ENCODE results near the gene POLA2.

POLA2 gene

DNA sequence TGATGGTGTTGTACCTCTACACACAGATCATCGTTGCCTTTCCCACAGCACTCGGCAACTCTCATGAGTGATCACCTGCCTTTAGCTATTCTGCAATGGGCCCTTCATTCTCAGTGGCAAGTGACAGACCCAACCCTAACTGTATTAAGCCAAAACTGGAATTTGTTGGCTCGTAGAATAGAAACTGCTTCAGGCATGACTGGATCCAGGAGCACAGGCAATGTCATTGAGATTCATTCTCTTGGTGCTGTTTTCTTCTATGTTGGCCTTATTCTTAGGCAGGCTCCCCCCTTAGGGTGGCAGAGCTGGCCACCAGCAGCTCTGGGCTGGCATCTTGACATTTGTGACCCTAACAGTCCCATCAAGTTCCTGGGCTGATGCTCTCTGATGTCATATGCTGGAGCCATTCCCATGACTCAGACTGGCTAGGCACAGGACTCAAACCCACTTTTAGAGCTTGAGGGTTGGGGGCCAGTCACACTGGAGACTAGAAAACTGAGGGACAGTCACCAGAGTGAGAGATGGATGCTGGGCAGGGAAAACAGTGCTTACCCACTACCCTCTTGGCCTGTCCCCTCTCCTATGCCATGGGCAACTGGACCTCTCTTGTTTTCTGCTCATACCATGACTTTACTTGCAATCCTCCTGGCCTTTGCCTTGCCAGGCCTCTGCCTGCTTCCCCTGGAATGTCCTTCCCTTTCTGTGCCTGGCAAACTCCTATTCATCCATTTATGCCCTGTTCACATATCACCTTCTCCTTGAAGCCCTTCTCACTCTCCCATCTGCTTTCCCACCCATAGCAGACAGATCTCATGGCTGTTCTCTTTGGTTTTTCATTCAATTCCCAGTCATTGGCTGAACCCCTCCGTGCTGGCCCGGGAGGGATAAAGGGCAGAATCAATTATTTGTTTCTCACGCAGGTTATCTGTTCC is 45.8 kb downstream of the POLA2 start:
- DNase-seq (ENCODE audit: low read depth in 2 of 2) = no peak

DNA sequence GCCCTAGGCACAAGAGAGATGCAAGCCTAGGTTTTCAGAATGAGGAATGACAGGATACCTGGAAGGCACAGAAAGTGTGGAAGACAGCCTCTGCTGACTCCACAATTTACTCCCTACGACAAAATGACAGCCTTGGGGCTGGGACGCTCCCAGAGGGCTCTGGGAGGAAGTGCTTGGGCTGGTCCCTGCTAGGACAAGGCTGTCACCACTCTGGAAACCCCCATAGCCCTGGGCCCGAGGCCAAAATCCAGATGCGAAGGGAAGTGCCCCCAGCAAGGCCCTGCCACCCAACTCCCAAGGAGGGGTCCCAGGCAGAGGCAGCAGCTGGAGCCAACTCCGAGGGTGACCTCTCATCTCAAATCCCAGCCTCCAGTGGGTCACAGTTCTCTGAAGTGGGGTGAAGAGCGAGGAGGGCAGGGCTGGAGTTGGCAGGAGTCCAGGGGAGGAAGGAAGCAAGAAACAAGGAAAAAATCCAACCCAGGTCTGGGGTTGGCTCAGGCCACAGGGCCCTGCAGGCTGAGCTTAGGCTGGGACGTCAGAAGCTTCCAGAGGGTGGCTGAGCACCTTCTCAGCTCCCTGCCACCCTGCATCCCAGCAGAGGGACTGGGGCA is 46.6 kb downstream of the POLA2 start:
- DNase-seq (ENCODE audit: low read depth in 2 of 2) = no peak

DNA sequence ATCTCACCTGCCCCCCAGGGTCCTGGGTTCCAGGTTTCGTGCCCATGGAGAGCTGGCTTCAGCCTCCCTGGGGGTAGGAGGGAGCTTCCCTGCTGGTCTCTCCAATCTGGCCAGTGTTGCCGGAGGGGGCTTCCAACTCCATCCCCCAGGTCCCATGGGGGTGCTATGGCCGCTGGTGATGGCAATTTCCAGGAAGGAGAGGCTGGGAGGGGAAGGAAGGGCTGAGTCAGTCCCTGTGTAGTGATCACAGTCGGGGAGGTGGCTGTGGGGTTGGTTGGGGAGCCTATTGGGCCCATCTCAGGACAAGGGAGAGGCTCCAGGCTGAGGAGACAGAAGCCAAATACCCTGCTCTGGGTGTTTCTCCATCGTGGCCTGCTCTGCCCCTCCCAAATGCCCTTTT is 47.2 kb downstream of the POLA2 start:
- no peak for DNase-seq (ENCODE audit: low read depth in 2 of 2)

DNA sequence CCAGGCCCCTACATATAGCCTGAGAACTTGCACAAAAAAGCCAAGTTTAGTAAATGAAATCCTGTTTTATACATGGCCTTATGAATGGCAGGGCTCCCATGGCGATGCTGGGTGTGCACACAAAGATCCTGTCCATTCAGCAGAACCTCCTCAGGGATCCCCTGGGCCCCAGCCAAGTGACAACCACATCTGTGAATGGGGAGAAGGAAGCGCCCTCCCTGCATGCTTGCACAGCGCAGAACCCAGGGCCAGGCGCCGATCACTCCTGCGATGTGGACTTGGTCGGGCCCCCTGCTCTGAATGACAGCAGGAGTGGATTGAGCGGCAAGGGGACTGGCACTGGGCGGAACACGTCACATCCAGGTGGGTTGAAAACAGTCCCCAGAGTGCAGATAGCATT is 48.5 kb downstream of the POLA2 start:
- no peak for DNase-seq (ENCODE audit: low read depth in 2 of 2)

DNA sequence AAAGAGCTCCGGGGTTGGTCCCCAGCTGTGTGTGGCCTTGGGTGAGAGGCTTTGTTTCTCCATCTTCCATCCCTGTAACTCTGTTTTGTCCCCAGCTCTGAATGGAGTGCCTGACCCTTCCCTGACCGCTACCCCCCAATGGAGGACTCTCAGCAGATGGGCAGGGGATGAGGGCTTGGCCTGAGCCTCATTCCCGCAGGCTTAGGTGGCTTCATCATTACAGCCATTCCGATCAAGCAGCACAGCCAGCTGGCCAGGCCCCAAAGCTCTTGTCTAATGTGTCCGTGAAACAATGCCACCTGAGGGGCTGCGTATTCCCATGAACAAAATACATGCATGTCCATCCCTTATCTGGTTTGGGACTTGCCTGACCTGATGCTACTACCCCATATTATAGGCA is 49.0 kb downstream of the POLA2 start:
- DNase-seq (ENCODE audit: low read depth in 2 of 2) = no peak

DNA sequence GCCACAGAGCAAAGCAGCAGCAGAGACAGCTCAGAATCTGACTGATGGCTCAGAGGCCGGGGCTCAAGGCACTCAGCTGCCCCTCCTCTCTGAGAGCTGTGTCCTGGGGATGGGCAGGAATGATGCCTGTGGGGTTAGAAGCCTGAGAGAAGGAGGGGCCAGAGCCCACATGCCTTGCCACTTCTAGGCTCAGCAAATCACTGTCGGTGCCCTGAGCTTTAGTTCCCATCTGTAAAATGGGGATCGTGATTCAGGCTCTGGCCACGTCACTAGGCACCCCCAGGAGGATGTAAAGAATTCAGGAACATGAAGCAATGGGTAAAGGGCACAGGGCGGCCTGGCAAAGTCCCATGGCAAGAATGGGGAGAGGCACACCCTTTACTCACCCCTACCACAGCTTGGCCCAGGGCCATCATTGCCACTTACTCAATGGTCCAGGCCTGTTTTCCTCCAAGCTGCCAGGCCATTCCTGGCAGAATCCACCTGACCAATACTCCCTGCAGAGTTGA is 49.5 kb downstream of the POLA2 start:
- DNase-seq (ENCODE audit: low read depth in 2 of 2) = no peak

DNA sequence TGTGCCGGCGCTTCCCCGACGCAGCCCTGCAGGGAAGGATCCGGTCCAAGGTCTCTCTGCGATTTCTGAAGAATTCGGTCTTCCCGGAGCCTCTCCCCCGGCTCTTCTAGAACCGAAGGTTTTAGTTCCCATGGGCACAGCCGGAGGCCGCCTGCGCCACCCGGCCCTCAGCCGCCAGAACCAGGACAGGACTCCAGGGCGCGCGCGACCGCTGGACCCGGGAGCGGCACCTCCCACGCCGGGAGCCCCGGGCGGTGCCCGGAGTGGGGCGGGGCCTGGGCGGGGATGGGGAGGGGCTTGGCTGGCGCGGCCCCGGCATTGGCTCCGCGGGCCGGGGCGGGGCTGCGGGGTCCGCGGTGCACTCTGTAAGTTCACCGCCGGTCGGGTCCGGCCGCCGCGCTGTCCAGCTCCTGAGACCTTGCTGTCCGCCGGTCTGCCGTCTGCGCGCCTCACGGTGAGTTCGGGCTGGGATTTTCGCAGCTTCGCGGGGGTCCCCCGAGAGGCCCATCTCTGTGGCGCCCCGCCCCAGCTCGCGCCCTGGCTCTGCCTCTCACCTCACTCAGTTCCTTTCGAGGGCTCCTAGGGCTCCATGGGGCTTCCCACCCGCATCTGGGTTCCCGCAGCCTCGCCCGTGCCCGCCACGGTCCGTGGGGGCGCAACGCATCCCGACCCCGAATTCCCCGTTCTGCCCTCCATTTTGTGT is 52.9 kb downstream of the POLA2 start, which contains the start of gene CDC42EP2:
Gene CDC42EP2, plus strand, starts transcription at position 366 of the 703 bp plus-strand sequence. CDS start 6,033 bp downstream, outside the sequence.
- peak; percentile 71 for DNase-seq (ENCODE audit: low read depth in 2 of 2)

DNA sequence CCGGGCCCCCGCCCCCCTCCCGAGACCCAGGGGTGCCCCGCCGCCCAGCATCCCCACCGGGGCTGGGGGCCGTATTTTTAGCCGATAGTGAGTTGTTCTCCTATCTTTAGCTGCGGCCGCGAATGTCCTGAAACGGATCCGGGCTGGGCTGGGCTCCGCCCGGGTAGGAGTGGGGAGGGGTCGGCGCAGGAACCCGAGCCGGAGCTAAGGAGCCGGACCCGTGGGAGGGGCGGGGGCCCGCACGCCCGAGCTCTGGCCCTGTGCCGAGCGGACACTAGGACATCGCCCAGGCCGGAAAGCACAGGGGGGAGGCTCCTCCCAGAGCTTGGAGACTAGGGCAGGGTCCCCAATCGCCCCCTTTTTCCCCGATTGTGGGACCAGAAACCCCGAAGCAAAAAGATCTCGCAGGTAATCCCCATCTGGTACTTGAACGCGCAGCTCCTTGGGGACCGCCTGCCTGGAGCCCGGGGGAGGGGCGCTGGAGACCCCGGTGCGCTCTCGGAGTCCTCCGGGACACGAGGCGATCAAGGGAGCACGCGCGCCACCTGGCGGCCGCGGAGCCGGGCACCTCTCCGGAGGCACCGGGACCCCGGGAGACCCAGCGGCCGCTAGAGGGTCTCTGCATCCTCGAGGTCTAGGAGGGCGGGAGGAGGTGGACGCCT is 53.6 kb downstream of the POLA2 start:
- DNase-seq (ENCODE audit: low read depth in 2 of 2) = peak; percentile 74 to 81

DNA sequence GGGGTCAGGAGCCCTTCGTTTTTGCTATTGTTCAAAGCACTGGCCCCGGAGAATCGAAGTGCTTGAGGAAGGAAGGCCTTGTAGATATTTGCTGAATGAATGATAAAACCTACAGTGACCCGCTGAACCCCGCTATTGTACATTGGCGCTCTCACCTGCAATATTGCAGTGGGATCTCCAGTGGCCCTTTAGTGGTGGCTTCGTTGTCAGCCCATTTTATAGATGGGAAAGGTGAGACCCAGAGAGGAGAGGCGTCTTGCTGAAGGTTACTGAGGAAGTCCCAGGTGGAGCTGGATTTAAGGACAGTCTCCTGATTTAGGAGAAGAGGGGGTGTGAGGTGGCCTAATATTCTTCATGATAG is 54.1 kb downstream of the POLA2 start:
- DNase-seq (ENCODE audit: low read depth in 2 of 2) = no peak

DNA sequence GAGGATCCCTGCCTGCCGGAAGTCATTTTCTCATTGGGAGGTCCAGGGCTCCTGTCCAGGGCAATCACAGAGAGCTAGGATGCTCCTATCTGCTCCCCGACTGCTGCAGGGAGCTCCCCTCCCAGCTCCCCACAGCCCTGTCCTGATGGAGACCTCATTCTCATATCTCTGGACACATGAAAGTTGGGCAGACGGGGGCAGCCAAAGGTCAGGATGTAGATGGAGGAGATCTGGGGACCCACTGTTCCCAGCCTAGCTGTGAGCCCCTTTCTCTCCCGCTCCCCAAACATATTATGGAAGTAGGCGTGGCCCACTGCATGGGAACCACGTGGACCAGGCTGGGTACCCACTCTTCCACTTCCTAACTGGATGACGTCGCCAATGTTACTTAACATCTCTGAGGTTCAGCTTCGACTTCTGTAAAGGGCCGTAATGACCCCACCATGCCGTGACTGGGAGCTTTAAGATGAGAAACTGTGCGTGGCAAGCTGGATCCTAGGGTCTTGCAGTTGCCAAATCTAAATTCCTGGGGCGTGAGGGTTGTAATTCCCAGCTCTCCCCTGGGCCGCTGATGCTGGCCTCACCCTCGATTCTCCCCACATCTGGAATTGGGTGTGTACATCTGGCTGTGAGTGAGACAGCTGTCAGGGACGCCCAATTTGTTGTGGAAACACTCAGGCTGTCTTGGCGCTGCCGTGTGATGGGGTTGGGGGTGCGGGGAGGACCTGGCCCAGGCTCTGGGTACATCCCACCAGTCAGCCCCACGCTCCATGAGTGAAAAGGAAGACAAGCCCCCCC is 54.7 kb downstream of the POLA2 start:
- no peak for DNase-seq (ENCODE audit: low read depth in 2 of 2)

DNA sequence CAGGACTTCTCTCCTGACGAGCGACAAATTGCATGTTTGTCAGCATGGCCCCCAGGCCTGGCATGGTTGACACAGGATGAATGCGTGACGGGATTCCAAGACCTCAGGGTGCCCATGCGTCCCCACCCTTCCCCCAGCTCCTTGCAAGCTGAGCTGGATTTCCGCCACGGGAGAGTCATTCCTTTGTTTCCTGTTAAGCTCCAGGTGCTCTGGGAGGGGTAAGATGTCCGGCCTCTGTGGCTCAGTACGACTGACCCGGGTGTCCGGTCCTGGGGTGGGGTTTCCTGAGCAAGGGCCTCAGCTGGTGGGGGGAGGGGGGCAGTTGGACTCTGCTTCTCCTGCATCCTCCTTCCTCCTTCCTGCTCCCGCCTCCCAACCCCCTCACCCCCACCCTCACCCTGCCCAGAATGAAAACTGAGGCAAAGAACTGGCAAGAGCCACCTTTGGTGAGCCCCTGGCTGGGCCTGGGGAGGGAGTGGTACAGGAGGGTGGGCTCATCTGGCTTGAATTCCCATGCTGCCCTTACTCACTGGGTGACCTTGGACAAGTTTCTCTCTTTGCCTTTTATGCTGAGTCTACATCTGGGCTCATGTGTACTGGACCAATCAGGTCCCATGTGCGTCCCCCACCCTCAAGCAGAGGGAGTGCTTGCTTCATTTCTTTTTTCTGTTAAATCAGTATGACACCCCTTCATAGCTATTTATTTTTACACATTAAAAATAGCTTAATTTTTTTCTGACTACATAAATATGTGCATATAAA is 55.4 kb downstream of the POLA2 start:
- no peak for DNase-seq (ENCODE audit: low read depth in 2 of 2)

DNA sequence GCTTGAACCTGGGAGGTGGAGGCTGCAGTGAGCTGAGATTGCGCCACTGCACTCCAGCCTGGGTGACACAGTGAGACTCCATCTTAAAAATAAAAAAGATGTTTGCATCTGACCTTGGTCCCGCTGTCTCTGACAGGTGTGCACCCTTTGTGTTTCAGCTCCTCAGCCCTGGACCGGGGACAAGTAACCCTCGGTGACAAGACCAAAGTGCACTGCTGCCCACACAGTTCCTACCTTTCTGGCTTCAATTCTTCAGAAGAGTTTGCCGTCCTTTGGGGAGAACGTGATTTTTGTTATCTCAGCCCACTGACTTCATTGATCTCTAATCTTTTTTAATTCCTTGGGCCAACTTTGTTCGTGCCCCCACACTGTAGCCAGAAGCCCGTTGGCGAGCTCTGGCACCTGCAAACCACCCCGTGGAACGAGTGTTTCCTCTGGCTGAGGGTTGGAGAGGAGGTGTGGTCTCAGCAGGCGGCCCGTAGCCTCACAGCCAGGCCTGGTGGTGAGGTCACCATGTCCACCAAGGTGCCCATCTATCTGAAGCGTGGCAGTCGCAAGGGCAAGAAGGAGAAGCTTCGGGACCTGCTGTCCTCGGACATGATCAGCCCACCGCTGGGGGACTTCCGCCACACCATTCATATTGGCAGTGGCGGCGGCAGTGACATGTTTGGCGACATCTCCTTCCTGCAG is 58.8 kb downstream of the POLA2 start:
- DNase-seq (ENCODE audit: low read depth in 2 of 2) = no peak

DNA sequence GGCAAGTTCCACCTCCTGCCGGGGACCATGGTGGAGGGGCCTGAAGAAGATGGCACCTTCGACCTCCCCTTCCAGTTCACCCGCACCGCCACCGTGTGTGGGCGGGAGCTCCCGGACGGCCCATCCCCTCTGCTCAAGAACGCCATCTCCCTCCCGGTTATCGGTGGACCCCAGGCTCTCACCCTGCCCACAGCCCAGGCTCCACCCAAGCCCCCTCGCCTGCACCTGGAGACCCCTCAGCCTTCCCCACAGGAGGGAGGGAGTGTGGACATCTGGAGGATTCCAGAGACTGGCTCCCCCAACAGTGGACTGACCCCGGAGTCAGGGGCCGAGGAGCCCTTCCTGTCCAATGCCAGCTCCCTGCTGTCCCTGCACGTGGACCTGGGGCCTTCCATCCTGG is 59.3 kb downstream of the POLA2 start:
- no peak for DNase-seq (ENCODE audit: low read depth in 2 of 2)

DNA sequence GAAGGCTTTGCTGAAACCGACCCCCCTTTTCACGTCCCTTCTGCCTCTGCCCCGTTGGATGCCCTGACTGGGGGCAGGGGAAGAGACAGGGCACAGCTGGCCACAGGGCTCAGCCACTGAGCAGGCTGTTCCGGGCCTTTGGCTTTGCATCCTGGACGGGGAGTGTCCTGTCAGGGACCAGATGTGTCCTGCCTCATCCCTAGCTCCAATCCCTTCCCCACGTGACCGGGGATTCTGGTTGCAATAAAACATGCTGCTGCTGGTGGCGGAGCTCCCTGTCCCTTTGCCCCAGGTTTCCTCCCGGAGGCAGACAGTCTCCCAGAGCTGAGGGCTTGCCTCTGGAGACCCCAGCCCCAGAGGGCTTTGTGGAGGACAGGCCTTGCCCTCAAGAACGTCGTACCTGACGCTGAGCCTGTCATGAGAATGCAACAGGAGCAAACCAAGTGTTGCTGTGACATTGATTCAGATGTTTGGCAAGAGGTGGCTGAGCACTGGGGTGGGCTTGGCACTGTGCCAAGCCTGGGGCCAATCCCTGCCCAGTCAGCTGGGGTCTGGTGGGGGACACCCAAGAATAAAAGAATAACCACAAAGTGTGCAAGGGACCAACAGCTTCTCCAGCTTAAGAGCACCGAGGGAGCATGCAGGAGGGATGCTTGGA is 60.2 kb downstream of the POLA2 start:
- no peak for DNase-seq (ENCODE audit: low read depth in 2 of 2)

DNA sequence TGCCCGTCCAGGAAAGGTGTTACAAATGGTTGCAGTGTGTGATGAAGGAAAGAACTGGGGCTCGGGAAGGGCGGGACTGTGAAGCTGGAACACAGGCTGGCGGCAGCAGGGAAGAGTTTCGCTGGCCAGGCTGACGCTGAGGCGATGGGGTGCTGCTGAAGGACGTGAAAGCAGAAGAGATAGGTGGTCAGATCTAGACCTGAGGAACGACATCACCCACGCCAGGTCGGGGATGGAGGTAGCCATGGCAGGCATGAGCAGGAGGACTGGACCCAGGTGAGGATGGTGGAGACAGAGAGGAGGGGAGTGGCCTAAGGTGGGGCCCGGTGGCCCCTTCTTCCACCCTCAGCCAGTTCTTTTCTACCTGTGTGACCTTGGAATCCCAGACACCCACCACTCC is 62.1 kb downstream of the POLA2 start:
- DNase-seq (ENCODE audit: low read depth in 2 of 2) = no peak

DNA sequence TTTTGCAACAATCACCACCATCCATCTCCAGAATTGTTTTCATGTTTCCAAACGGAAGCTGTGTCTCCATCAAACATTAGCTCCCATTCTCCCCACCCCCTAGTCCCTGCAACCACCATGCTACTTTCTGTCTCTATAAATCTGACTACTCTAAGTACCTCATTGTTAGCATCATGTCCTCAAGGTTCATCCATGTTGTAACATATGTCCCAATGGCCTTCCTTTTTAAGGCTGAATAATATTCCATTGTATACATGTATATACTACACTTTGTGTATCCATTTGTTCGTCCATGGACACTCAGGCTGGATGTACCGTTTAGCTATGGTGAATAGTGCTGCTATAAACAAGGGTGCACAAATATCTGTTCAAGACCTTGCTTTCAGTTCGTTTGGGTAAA is 63.7 kb downstream of the POLA2 start:
- no peak for DNase-seq (ENCODE audit: low read depth in 2 of 2)

DNA sequence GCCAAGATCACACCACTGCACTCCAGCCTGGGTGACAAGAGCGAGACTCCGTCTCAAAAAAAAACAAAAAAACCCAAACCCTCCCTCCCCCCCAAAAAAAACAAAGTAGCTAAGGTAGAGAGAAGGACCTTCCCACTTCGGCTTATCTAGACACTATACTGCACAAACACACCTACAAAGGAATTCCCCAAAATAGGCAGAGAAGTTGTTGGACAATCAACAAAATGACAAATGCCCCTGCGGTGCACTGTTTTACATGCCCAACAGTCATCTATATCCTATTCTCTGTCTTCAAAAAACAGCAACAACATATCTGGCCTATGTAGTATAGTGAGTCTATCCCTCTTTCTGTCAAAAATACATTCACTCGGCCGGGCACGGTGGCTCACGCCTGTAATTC is 65.3 kb downstream of the POLA2 start:
- DNase-seq (ENCODE audit: low read depth in 2 of 2) = no peak

DNA sequence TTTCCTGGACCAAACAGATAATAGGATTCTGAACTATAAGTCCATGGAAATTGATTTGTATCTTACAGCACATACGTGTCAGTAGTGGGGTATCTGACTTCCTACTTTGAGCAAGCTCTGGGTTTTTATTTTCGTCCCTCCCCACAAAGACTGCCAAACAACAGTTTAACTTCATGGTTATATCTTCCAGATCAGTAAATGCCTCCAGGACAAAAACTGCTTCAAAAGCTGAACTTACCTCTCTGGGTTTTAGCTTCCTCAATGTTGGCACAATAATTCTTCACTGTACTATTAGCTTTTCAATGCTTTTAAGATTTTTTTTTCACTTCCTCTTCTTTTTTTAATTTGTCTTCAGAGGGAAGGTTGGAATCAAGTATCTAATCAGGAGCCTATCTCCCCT is 67.7 kb downstream of the POLA2 start:
- no peak for DNase-seq (ENCODE audit: low read depth in 2 of 2)

DNA sequence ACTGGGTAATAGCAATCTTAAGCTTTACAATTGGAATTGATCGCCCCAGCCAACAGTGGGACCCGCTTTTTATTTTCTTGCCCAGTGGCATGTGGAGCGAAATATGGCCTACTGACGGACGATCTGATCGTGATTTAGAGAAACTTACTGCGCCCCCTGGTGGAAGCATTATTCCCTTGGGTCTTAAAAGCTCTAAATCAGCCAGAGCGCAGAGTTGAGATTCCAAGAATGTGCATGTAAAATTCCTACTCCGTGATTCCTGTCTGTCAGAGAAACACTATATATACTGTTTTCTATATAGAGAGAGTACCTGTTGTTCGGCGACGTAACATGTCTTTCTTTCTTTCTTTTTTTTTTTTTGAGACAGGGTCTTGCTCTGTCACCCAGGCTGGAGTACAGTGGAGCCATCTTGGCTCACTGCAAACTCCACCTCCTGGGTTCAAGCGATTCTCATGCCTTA is 68.2 kb downstream of the POLA2 start:
- DNase-seq (ENCODE audit: low read depth in 2 of 2) = peak; percentile 85 to 87
